HG03196 (cell line): ENCODE data around the gene KDM4B.

Experiments
- ATAC-seq: cut with Tn5 transposase; IDR thresholded peaks from one replicate; pipeline ENCODE4 v1.9.1; 2021; ENCODE audit not compliant: unreplicated experiment

KDM4B gene

DNA sequence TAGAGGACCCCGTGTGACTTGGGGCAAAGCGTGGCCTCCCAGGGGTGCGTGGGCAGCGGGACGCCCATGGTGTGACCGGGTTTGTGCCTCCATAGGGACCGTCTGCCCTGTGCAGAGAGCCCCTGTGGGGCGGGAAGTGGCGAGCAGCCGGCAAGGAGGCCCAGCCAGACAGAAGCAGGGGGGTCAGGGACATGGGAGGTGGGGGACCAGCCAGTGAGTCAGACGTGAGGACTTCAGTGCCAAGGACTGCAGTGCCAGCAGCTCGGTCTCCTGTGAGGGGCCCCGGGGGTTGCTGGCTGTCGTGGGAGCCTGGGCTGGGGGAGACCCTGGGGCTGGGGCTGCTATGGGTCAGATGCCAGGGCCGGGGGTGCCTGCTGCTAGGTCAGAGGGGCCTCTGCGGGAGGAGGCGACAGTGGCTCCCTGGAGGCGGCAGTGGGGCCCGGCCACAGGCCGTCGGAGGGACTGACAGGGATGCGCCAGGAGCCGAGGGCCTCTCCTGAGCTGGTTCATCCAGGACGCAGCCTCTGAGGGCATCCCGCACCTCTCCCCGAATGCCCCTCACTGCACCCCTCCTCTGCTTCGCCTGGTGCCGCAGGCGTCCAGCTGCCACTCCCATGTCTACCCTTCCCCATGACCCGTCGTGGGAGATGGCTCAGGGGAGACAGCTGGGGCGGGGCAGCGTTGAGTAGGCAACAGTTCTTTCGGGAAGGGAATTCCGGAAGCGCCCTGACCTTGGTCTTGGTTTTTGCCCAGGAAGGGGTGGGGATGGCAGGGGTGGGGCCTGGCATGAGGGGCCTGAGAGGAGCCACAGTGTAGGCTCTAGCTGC lies 80.0 kb downstream of the KDM4B start:
- ATAC-seq, result no peak

DNA sequence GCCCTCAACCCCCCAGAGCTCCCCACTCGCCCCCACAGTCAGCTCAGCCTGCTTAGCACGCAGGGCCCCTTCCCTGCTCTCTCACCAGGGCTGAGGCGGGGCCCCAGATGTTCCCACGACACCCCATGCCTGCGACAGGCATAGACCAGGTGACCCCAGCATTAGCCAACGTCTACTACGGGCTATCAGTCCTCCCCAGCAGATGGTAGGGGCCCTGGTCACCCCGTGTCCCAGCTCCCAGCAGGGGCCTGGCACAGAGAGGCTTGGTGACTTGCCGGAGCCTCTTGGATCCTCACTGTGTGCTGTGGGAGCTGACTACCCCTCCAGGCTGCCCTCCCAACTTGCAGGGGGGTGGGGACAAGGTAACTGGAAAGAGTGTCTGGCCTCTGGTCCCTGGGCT lies 80.6 kb downstream of the KDM4B start:
- ATAC-seq, result no peak

DNA sequence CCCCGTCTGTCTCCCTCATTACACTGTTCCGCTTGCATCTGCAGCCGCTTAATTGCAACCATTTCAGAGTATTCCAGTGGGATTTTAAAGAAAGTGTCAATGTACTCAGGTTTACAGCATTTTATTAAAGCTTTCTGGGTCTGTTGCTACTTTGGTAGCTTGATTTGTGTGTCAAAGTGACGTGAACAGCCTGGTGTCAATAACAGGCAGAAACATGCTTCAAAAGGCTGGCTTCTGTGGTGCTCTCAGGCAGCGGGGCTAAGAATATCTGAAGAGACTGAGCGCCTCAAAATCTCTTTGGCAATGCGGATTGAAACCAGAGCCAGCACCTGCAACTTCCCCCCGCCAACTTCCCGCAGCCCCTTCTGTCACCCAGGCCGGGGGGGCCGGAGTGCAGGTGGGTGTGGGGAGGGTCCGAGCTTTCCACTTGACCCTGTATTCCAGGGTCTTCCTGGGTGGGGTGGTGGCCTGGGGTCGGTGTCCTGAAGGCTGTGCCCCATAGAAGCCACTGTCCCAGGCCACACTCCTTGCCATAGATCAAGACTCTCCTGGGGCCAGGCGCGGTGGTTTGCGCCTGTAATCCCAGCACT lies 81.2 kb downstream of the KDM4B start:
- no peak for ATAC-seq

DNA sequence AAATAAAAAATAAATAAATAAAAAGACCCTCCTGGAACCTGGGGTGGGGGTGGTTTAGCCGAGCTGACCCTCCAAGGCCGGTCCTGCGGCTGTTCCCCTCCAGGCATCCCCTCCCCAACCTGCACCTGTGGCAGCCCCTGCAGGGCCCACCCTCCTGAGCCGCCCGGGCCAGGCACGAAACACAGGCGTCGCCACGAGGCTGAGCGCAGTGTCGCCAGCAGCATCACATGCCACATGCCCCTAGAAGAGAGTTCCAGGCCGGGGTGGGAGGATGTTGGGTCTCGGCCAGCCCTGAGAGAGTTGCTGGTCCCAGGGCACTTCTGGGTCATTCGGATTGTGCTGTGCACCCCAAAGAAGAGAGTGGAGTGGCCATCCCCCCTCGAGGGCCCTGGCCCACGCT lies 82.0 kb downstream of the KDM4B start:
- ATAC-seq, result no peak

DNA sequence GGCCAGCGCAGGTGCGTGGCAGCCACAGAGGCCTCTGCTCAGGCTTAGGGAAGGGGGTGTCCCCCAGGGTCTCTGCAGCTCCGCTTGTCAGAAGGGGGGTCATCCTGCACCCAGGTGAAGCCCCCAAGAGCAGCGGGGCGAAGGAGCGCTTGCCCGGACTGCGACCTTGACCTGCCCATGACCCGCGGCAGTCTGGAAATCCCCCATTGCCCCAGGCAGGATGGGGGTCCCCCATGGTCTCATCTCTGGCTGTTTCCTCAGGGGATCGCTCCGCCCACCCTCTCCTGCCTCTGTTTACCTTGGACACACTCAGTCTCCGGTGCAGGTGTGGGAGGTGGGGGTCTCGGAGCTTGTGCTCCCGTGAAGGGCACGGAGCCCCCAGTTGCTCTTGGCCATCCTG lies 82.7 kb downstream of the KDM4B start:
- ATAC-seq, result no peak

DNA sequence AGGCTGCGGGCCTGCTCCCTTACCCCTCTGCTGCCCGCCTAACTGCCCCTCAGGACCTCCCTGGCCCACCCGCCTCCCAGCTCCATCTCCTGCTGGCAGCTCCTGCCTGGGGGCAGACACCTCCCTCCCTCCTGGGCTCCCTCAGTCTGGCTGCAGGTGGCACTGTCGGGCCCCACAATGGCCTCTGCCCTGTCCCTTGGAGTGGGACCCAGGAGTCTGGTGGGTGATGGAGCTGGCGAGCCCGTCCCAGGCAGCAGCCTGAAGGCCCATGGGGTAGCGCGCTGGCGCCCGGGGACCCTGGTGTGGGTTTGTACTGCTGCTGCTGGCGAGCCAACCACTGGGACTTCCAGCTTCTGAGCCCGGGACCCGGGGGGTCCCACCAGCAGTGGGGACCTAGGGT lies 83.6 kb downstream of the KDM4B start:
- no peak for ATAC-seq

DNA sequence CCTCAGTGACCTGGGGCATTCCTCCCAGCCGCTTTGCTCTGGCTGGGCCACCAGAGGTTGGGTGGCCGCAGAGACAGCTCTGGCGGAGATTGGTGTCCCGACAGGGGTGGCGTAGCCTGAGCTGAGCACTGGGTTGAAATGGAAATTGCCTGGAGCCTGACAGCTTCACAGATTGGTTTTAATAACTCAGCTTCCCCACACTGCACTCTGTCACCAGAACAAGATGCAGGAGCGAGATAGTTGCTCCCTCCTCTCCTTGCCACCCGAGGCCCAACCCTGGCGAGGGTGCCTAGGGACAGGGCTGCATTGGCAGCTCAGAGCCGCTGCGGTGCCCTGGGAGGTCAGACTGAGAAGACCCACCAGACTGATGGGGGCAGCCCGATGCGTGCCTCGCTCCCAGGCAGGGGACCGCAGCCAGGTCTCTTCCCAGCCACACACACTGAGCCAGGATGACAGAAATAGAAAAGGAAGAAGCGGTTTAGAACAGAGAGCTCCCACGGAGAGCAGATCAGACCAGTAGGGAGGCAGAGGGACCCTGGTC lies 84.1 kb downstream of the KDM4B start:
- no peak for ATAC-seq

DNA sequence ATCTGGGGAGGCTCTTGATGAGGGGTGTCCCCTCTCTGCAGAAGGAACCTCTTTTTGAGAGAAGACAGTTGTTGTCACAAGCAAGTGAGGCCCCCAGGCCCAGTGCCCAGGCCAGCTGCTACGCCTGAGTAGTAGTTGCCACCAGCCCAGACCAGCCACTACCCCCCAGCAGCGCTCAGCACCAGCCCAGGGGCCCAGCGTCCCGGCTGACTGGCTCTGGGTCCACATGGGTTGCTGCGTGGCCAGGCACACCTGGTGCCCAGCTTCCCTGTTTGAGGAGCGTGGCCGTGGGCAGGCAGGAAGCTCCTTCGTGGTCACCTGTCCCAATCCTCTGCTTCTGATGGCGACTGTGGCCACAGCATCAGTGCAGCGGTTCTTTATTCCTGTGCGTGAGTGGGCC lies 84.7 kb downstream of the KDM4B start:
- ATAC-seq, result no peak

DNA sequence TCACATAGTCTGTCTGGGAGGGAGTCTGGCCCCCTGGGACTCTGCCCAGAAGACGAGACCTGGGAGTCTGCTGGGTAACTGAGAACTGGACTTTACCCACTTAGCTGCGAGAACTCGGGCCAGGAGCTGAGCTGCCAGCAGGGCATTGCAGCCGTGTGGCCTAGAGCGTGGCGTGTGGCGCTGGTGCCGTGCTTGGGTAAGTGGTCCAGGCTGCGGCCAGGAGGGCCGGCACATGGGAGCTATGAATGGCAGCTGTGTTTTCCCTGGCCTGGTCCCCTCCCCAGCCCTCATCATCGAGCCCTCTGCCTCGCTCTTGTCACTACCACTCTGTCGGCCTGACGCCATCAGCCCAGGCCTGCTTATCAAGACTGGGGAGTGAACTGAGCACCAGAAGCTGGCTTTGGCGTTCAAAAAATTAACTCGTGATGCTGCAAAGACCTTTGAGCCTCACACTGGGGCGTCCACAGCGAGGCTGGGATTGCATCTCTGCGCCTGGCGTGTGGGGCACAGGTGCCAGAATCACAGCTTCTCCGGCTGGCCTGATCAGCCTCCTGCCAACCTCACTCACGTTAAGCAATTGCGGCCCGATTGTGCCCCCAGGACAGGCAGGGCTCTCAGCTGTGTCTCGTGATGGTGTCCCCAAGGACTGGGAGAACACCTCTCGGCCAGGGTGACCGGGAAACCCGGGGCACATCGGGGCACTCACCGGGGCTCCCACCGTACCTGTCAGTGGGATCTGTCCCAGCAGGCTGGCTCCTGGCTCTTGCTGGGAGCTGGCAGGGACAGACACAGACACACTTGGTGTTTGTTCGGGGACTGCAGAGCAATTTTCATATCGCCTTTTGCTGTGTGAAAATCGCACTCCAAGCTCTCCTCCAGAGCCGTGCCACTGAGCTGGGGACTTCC lies 85.9 kb downstream of the KDM4B start:
- no peak for ATAC-seq

DNA sequence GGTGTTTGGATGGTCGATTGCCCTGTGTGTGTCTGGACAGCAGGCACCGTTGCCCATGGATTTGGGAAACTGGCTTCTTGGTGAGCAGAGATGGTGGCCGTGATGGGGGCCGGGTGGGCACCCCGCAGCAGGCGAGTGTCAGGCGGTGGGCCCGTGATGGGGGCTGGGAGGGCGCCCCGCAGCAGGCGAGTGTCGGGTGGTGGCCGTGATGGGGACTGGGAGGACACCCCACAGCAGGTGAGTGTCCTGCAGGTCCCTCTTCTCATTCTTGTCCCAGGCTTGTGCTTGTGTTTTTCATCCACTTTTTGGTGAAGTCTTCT lies 86.5 kb downstream of the KDM4B start:
- no peak for ATAC-seq

DNA sequence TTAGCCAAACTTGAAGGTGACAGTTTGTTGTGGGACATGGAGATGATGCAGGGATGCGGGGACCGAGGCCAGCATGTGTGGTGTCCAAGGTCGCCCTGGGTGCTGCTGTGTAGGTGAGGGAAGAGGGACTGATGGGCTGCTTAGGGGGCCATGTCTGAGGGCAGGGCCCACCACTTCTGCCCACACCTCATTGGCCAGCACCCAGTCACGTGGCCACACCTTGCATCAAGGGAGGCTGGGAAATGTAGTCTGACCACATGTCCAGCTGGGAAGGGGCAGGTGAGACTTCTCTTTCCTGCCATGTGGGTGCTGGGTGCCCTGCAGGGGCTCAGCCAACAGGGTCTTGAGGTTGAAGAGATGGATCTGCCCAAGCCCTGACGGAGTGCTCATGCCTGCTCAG lies 88.9 kb downstream of the KDM4B start:
- ATAC-seq, result no peak

DNA sequence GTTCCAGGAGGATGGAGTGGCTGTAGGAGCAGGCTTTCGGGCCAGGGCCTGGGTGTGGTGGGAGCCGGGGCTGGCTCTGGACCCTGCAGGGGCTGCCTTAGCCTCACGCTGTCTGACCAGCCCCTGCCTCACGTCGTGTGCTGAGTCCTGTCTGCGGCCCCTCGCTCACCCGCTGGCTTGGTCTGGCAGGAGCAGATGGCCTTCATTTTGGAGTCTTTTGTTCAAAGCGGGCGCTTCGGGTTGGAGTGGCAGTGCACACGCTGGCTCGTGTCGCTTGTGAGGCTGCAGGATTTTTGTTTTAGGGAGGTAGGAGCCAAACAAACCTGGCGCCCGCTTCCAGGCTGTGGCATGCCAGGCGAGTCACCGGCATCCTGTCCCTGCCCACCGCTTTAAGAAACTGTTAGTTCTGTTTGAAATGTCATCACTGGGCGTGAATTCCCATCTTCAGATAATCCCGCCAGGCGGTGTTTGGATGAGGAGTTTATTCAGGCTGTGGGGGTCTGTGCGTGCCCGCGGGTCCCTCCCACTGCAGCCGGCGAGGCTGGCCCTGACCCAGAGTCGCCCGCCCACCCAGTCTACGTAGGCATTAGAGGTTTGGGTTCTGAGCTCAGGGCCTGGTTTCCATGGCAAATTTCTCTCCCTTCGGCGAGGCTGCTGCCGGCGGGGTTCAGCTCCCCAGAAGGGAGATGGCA lies 89.8 kb downstream of the KDM4B start:
- no peak for ATAC-seq

DNA sequence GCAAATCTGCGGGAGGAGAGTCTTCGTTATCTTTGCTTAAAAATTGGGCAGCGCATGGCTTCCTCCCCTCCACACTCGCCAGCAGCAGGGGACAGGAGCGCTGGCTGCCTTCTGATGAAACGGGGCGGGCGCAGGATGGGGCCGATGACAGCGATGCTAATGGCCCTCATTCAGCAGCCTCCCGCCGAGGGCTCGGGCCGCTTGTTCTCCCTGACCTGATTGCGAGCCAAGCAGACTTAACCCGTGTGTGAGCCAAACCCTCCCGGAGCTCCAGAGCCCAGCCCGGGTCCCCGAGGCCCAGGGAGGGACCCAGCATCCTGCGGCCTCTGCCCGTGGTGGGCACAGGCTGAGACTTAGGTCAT lies 90.3 kb downstream of the KDM4B start:
- ATAC-seq, result no peak

DNA sequence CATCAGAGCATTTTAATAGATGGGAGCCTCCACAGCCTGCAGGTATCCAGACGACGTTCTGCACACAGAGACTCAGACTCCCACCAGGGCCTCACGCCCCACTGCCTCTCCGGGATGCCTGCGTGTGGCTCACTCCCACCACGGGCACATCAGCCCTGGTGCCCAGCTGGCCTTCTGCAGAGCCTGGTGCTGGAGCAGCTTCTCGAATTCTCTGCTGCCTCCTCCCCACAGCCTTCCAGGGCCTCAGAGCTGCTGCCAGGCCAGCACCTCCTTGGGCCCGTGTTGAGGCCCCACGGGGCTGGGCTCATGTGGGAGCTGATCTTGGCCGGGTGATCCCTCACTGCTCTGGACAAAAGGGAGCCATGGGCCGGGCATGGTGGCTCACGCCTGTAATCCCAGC lies 90.9 kb downstream of the KDM4B start:
- no peak for ATAC-seq

DNA sequence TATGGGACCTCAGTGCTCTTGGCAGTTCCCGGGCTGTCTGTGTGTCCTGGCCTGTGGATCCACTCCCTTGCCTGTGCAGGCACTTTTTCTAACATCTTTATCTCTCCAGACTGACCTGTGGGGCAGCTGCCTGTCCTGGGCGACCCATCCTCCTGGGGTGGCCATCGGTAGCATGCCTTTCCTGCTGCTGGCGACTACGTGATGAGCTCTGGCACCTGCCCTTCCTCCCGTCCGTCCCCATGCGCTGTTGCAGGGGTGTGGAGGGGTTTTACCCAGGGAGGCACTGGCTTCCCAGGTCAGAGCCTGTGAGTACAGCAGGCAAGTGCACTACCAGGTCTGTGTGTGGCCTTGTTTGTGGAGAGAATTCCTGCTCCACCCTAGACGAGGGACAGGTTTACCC lies 93.3 kb downstream of the KDM4B start:
- no peak for ATAC-seq

DNA sequence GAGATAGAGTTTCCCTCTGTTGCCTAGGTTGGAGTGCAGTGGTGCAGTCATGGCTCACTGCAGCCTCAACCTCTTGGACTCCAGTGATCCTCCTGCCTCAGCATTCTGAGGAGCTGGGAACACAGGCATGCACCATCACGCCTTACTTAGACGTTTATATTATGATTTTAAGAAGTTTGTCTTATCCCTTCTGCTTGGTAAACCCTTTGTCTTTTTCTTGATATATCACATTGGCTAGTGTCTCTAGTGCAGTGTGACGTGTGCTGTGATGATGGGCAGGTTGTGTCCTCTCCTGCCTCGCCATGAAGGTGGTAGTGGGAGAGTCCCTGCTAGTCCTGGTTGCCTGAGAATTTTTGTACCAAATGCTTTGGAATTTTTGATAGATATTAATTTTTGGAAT lies 93.9 kb downstream of the KDM4B start:
- no peak for ATAC-seq

DNA sequence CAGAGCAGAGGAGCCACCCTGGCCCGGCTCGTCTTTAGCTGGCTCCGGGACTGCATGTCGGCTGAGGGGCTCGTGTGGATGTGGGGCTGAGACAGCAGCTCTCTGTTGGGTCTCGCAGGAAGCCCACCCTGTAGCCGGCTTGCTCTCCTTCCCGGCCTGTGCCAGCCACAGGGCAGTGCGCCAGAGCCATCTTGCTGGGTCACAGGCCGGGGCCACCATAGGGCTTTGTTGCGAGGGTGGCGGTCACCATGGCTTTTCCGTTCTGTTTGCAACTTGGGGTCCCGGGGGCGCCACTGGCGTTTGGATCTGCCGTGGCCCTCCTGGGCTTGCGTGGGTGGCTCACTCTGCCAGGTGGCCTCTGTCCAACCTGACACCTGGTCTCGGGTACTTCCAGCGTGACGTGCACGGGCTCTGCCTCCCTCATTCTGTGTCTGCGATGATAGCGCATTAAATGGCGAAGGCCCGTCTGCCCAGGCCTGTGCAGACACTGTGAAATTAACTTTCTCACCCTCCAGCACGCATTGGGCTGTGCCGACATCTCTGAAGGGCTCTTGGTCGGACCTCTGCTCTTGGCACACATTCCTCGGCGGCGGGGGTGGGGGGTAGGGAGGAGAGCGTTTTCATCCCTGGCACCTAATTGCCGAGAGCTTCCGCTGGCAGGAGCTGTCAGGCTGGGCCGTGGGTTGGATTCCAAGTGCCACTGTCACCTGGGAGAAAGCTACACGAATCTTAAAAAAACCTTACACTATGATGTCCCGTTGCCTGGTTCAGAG lies 95.1 kb downstream of the KDM4B start:
- no peak for ATAC-seq

DNA sequence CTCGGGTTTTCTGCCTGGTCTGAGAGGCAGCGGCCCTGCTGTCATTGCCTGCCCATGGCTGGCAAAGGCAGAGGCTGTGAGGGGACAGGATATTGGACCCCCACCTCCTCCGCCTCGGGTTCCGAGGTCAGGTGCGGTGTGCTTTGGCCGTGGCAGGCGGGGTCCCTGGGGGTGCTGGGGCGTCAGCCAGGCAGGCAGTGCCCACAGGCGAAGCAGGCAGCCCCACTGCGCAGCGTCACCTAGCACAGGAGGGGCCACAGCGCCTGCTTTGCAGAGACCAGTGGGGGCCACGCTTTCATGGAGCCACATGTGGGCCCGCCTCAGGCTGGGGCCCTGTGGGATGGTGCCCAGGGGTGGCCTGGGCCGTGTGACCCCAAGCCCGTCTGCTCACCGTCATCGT lies 96.0 kb downstream of the KDM4B start:
- no peak for ATAC-seq

DNA sequence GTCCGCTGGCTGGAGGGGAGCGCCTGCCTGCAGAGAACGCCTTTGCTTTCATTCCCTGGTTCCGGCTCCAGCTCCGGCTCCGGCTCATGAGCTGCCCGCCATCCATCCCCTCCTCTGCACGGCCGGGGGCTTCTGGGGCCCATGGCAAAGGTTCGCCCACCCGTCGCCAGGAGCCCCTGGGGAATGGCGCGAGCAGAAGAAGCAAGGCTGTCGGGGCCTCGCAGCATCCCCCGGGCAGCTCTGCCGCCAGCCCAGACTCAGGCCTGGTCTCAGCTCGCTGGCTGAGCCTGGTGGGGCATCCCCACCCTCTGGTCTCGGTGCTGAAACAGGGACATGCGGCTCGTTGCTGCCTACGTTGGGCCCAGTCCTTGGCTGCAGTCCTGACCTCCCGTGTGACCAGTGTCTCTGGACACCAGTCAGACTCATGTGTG lies 96.8 kb downstream of the KDM4B start:
- no peak for ATAC-seq

DNA sequence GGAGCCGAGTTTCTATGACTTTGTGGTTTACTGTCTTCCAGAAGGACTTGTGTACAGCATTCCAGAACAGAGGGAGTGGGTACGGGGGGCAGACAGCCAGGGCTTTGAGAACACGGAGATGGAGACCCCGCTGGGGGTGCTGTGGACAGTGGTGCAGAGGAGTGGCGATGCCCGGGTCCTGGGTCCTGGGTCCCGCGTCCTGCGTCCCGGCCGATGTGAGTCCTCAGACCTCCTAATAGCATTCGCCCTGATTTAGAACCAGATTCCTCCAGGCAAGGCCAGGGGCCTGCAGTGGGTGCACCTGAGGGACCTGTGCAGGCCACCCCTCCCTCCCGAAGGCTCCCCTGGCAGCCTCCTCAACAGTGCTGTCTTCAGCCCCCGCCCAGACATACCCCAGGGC lies 97.9 kb downstream of the KDM4B start:
- no peak for ATAC-seq
